GM18505 (cell line): ENCODE measurements around the gene SLC38A10.

Source experiments
- ATAC-seq: cut with Tn5 transposase; IDR thresholded peaks from one replicate; pipeline ENCODE4 v1.9.1; 2021; ENCODE audit not compliant: unreplicated experiment
- POLR2A ChIP-seq: IDR thresholded peaks from 4 replicates; pipeline ENCODE4 v1.6.1; 2011; ENCODE audit warnings: borderline replicate concordance; ENCODE audit not compliant: insufficient read depth, insufficient read length; ENCODE audit errors: extremely low read depth

Gene SLC38A10

DNA sequence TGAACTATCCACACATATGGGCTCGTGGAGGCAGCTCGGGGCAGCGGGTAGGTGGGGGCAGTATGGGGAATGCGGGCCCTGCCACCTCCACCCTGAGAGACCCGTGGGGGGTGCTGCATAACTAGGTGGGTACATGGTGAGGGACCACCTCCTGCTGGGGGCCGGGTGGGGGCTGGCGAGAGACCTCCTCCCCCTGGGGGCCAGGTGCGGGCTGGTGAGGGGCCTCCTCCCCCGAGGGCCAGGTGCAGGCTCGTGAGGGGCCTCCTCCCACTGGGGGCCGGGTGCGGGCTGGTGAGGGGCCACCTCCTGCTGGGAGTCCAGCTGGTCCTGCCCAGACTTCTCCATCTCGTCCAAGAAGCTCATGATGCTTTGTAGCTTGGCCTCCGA, 97.7 kb downstream of the SLC38A10 start:
- TF ChIP-seq POLR2A = no peak
- no peak for ATAC-seq

- no peak for TF ChIP-seq POLR2A
- no peak for ATAC-seq
Observed at GRCh38 chr17:81196505-81197408, 98.3 kb downstream of the SLC38A10 start.

DNA sequence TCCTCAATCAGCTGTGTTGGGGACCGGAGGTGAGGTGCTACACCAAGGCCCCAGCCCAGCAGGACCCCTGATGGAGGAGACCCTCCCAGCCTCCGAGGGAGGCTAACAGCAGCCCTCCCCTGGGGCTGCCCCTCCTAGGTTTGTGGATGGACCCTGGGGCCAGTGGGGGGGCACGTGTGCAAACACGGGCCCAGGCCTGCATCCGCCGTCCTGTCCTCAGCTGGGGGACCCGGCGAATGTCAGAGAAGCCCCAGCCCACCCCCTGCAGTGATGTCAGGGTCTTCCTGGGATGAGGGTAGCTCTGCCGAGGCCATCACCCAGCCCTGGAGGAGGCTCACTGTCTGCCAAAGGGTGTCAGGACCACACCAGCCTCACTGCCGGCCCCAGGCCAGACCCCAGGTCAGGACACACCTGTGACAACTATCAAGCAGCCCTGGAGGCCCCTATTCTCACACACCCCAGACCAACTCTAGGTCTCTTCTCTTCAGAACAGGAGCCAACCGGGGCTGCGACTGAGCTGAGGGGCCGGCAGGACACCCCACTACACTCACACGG, 99.1 kb downstream of the SLC38A10 start:
- no peak for TF ChIP-seq POLR2A
- ATAC-seq = no peak
